ENCODE data around the gene FAM13C. TPM values are rescaled to one million over a fixed set of nuclear protein-coding genes. Genes with fewer than 3 reads are reported as not detected.

Gene FAM13C
- total RNA-seq, 1 donor from 2014 or later = 10.1 TPM

- DNase-seq (ENCODE audit: extremely low spot score, unreplicated experiment) = no peak
- no peak for TF ChIP-seq CTCF (conservative IDR thresholded peaks at IDR 0.05)
- H3K4me3 Mint-ChIP-seq = no peak overlapping the region
- H3K27me3 Mint-ChIP-seq = no peaks in the 10 kb centered on the region
- H3K4me1 Mint-ChIP-seq (ENCODE audit: unreplicated experiment) = peaks cover 27% of the 10 kb centered on the region
- H3K36me3 Mint-ChIP-seq = no peaks in the 10 kb centered on the region
- no peak overlapping the region for H3K27ac Mint-ChIP-seq
- H3K9me3 Mint-ChIP-seq = peaks cover 4% of the 10 kb centered on the region
Observed at GRCh38 chr10:59383436-59383835, 21.1 kb upstream of the FAM13C start.

DNA sequence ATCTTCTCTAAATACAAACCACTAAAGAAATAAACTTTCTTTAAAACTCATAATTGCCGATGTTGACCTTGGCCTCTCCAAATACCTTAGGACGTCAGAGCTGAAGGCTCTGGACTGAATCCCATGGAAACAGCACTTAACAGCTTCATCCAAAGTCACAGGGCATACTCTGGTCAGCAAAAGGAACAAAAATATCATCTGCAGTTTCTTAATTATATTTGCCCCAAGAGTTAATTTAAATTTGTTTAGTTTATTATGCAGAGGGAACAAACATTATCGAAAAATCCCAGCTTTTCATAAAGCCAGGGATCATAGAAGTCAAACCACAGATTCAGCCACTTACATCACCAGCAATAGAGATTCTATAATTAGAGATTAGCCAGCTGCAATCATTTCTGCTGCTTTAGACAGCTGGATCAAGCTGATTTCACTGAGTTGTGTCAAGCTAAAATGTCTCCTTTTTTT lies 20.5 kb upstream of the FAM13C start:
- Mint-ChIP-seq H3K9me3 (peaks cover 4% of the 10 kb centered on the region), H3K4me1 (ENCODE audit: unreplicated experiment) (peaks cover 21% of the 10 kb centered on the region), H3K4me3 (no peak overlapping the region), H3K36me3 (no peaks in the 10 kb centered on the region), H3K27ac (no peak overlapping the region), H3K27me3 (no peaks in the 10 kb centered on the region)
- no peak for TF ChIP-seq CTCF (conservative IDR thresholded peaks at IDR 0.05)
- DNase-seq (ENCODE audit: extremely low spot score, unreplicated experiment) = no peak

DNA sequence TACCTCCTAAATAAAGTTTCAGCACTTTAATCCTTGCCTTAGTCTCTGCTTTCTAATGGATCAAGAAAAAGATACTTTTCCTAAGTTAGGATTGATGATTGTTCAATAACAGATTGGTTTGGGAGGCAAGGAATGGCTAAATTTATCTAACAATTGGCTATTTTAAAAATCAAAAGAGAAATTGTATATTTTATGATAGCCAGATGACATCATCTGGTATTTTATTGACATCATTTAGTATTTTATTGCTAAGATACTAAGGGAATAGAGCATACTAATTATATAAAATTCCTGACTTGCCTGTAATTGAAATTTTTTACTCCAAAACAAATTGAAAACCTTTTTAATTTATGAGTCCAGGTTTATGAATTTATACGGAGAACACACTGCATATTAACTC lies 19.3 kb upstream of the FAM13C start:
- Mint-ChIP-seq H3K36me3 (no peaks in the 10 kb centered on the region), H3K27ac (no peak overlapping the region), H3K27me3 (no peaks in the 10 kb centered on the region), H3K4me1 (ENCODE audit: unreplicated experiment) (peaks cover 13% of the 10 kb centered on the region), H3K4me3 (no peak overlapping the region), H3K9me3 (peaks cover 4% of the 10 kb centered on the region)
- DNase-seq (ENCODE audit: extremely low spot score, unreplicated experiment) = no peak
- no peak for TF ChIP-seq CTCF (conservative IDR thresholded peaks at IDR 0.05)

- Mint-ChIP-seq H3K36me3 (no peaks in the 10 kb centered on the region), H3K4me1 (ENCODE audit: unreplicated experiment) (peaks cover 4% of the 10 kb centered on the region), H3K4me3 (no peak overlapping the region), H3K9me3 (peaks cover 4% of the 10 kb centered on the region), H3K27ac (no peak overlapping the region), H3K27me3 (no peaks in the 10 kb centered on the region)
- TF ChIP-seq CTCF (conservative IDR thresholded peaks at IDR 0.05) = no peak
- DNase-seq (ENCODE audit: extremely low spot score, unreplicated experiment) = no peak
Observed at GRCh38 chr10:59376846-59377245, 14.5 kb upstream of the FAM13C start.

- no peaks in the 10 kb centered on the region for H3K27me3 Mint-ChIP-seq
- peaks cover 4% of the 10 kb centered on the region for H3K4me1 Mint-ChIP-seq (ENCODE audit: unreplicated experiment)
- H3K9me3 Mint-ChIP-seq = peaks cover 4% of the 10 kb centered on the region
- H3K4me3 Mint-ChIP-seq = no peak overlapping the region
- H3K27ac Mint-ChIP-seq = no peak overlapping the region
- H3K36me3 Mint-ChIP-seq = no peaks in the 10 kb centered on the region
- DNase-seq (ENCODE audit: extremely low spot score, unreplicated experiment) = no peak
- TF ChIP-seq CTCF (conservative IDR thresholded peaks at IDR 0.05) = no peak
Observed at GRCh38 chr10:59375990-59376389, 13.6 kb upstream of the FAM13C start.

DNA sequence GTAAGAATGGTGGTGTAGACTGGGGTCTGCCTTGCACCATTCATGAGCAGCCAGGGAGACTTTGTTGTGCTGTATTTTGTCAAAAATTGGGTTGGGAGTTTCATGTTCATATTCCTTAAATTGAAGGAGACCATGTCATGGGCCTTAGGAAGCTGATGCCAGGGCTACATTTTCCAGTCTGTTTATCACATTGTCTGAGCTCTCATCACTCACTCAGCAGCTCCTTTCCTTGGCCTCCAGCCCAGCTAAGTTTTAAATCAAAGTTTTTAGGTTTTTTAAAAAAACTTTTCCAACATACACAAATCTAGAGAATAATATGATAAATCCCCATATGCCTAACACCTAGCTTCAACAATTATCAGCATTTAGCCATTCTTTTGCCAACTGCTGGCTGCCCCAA lies 12.6 kb upstream of the FAM13C start:
- Mint-ChIP-seq H3K27ac (no peak overlapping the region), H3K9me3 (no peaks in the 10 kb centered on the region)
- no peak for DNase-seq (ENCODE audit: extremely low spot score, unreplicated experiment)

More for the DNA sequence above, 12.6 kb upstream of the FAM13C start:
- Mint-ChIP-seq H3K4me1 (ENCODE audit: unreplicated experiment) (peaks cover 4% of the 10 kb centered on the region), H3K27me3 (no peaks in the 10 kb centered on the region), H3K36me3 (no peaks in the 10 kb centered on the region), H3K4me3 (no peak overlapping the region)
- TF ChIP-seq CTCF (conservative IDR thresholded peaks at IDR 0.05) = no peak

Data from type B pancreatic cell (in vitro differentiated cells).